H1 (cell line): ENCODE data around the gene GNG7. TPM values are rescaled to one million over a fixed set of nuclear protein-coding genes. Genes with fewer than 3 reads are reported as not detected.

Source experiments
- RBBP5 ChIP-seq: IDR thresholded peaks from 2 replicates; pipeline ENCODE4 v1.7.1; 2012; ENCODE audit warnings: low read depth, mild to moderate bottlenecking, inconsistent platforms, low read length, moderate library complexity, borderline replicate concordance
- polyA plus RNA-seq, 7 experiments: library from polyadenylated mRNA; depleted of rRNA in 3 of 7; stranded (reverse) in 5 of 7; unstranded in 2 of 7; fragments of >200 nt in 5 of 7; fragments of 200-250 nt in 2 of 7; gene quantifications; 1 replicate in 5 of 7; 2 replicates in 1 of 7; 4 replicates in 1 of 7; pipeline versions ENCODE4 v1.2.1 to v1.2.3, GENCODE V29; 2011 to 2013; ENCODE audit warnings: missing spikeins in 2 of 7, mixed read lengths in 2 of 7
- total RNA-seq: library from RNA; stranded (reverse); fragmentation: NEBNext Ultra II Directional; extraction: Animal tissue kit (Norgen Biotek cat#: 25700); gene quantifications from 2 replicates; pipeline ENCODE4 v1.2.1, GENCODE V29; 2021

GNG7 gene
- total and polyA plus RNA-seq, 2 of the 8 experiments (the other 6 are each of a cell fraction or from before 2014, with no cell fraction given) = 2.8 to 7.8 TPM

- no peak for TF ChIP-seq RBBP5
Observed at GRCh38 chr19:2550431-2551171, 151.9 kb downstream of the GNG7 start (continued).
